Breast epithelium (tissue), 3 donors: ENCODE results near the gene HDAC4.

ENCODE experiments used
- CTCF ChIP-seq, 3 donors: fragments of 450-650 bp; IDR thresholded peaks; one replicate each; pipeline ENCODE4 v1.5.1; 2016 to 2017; ENCODE audit warnings: antibody characterized with exemption in 3 of 3, mild to moderate bottlenecking in 3 of 3, moderate library complexity in 3 of 3
- POLR2A ChIP-seq: fragments of 450-650 bp; IDR thresholded peaks from one replicate; pipeline ENCODE4 v1.6.1; 2016; ENCODE audit warnings: antibody characterized with exemption, mild to moderate bottlenecking, moderate library complexity
- POLR2AphosphoS5 ChIP-seq, 3 donors: sonication (generic); formaldehyde crosslinking; IDR thresholded peaks; one replicate each; pipeline ENCODE4 v1.6.1; 2017; ENCODE audit warnings: antibody characterized with exemption in 3 of 3

DNA sequence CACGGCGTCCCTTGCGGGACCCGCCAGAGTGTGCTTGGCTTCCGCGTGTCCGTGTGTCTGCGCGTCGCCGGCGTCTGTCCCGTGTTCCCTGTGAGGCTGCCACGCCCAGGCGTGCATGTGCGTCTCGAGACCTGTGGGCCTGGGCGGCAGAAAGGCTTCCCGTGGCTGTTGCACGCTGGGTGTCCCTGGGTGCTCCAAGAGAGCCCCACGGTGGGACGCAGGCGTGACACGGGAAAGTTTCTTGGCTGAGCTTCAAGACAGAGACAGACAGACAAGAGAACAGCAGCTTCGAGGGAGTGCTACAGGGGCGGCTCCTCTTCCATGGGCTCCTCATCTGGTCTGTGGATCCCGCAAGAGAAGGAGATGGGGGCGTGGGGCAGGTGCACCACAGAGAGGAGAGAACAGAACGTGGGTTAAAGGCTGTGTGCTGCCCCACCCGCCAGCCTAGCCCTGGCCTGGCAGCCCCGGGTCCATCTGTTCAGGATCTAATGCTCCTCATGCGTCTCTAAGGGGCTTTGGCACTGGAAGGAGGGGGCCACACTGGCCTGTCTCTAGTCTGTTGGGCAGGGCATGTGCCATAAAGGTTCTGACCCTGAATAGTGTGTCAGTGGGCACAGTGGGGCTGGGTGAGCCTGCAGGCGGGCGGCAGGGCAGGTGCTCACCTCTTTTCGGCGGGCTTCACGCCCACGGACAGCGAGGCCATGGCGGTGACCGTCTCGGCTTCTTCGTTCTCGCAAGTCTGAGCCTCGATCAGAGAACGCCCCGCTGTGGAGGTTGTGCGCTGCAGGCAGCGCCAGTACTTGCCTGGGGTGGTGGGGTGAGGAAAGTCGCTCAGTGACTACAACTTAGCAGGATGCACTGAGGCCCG is 347.8 kb downstream of the HDAC4 start:
- TF ChIP-seq POLR2A (no peak), CTCF (IDR thresholded peaks at IDR 0.05) (no peak), POLR2AphosphoS5 (IDR thresholded peaks at IDR 0.05) (no peak)
